ENCODE data around the gene PROX1.

PROX1 gene

DNA sequence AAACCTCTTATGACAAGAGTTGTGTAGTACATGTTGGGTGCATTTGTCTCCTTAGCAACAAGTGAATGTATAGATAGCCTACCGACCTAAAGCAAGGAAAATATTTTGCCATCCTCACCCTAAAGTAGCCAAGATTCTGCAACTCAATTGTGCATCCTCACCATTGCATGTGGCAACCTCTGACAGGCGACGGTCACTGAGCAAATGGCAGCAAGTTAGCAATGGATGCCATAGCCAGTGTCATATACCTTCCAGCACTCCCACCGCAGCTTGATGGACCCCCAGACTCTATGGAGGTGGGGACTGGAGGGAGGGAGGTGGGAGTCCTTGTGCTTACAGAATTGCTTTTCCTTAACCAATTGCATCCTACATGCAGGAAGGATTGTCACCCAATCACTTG, 17.0 kb downstream of the PROX1 start:
- no peak for DNase-seq (ENCODE audit: low read depth)
- TF ChIP-seq, protein P1, sequence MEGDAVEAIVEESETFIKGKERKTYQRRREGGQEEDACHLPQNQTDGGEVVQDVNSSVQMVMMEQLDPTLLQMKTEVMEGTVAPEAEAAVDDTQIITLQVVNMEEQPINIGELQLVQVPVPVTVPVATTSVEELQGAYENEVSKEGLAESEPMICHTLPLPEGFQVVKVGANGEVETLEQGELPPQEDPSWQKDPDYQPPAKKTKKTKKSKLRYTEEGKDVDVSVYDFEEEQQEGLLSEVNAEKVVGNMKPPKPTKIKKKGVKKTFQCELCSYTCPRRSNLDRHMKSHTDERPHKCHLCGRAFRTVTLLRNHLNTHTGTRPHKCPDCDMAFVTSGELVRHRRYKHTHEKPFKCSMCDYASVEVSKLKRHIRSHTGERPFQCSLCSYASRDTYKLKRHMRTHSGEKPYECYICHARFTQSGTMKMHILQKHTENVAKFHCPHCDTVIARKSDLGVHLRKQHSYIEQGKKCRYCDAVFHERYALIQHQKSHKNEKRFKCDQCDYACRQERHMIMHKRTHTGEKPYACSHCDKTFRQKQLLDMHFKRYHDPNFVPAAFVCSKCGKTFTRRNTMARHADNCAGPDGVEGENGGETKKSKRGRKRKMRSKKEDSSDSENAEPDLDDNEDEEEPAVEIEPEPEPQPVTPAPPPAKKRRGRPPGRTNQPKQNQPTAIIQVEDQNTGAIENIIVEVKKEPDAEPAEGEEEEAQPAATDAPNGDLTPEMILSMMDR (IDR thresholded peaks at IDR 0.05; ENCODE audit: insufficient read depth, low read depth, low read length, missing control alignments), result no peak
- H3K4me3 ChIP-seq (ENCODE audit: low read length), result no peak overlapping the region

DNA sequence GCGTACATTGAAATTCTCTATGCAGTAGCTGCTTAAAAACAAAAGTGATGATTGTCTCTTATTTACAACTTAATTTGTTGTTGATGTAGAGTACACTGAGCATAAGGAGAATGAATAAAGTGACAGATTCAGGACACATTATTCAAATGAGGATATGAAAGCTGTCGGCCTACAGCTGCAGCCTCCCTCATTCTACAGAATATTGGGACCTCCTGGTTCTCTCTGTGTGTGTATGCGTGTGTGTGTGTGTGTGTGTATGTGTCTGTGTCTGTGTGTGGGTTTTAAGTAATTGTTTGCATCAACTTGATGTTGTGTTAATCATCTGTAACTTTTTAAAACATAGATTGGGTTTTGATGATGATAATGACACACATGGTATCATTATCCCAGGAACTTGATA, 17.9 kb downstream of the PROX1 start:
- TF ChIP-seq, protein P1 (IDR thresholded peaks at IDR 0.05; ENCODE audit: insufficient read depth, low read depth, low read length, missing control alignments), result no peak
- DNase-seq (ENCODE audit: low read depth), result no peak
- H3K4me3 ChIP-seq (ENCODE audit: low read length), result no peak overlapping the region

DNA sequence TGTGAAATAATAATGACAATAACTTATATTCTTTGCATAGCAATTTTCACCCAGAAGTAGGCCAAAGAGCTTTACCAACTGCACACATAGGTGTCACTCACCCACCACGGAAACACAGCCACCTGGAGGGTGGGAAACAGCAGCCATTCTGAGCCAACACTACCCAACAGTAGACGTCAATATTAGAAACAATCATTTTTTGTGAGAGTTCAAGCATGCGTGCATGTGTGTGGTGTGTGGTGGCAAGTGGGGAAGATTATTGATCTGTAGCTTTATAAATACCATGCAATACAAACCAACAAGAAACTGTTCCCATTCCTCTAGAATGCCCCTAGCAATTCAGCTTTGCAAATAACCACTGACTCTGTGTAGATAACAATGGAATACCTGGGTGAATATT, 19.1 kb downstream of the PROX1 start:
- TF ChIP-seq, protein P1 (IDR thresholded peaks at IDR 0.05; ENCODE audit: insufficient read depth, low read depth, low read length, missing control alignments), result no peak
- no peak overlapping the region for H3K4me3 ChIP-seq (ENCODE audit: low read length)
- DNase-seq (ENCODE audit: low read depth), result no peak

DNA sequence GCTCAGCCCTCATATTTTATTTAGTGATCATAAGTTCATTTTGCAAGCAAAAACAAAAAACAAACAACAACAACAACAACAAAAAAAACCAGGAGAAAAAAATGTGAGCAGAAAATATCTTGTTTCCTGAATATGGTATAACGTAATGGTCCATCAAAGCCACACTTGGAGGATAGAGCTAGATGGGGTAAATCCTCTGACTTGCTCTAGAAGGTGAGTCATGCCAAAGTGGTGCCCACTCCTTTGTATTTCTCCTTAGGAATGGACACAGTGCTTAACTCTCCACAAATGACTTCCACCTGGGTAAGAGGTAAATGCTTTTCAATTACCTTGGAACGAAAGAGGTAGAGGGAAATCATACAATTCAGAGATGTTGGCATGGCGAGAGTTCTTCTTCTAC, 20.6 kb downstream of the PROX1 start:
- no peak overlapping the region for H3K4me3 ChIP-seq (ENCODE audit: low read length)
- TF ChIP-seq, protein P1 (IDR thresholded peaks at IDR 0.05; ENCODE audit: insufficient read depth, low read depth, low read length, missing control alignments), result no peak
- no peak for DNase-seq (ENCODE audit: low read depth)

DNA sequence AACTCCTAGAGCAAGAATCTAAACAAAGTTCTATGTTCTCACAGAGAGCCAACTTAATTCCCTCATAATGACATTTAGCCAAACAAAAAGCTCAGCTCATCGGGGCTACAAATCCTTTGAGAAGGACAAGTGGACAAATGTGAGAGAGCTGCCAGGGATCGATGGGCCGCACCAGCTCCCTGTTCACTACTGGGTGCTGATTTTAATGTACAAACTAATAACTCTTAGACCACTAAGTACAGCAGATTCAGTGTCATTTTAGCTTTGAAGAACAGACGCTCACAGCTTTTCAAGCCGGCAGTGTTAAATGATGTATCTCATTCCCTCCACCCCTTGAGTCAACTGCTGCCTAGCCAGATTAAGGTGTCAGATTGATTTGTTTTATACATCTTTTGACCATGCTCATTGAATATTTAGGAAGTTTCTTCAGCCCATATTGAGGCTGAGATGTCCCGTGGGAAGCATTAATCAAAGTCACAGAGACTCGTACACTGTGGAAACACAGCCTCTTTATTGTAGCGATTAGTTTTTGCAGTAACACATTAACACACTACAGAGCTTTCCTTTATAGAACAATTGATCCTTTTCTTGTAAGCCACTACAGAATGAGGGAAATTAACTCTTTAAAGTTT, 21.1 kb downstream of the PROX1 start:
- TF ChIP-seq, protein P1 (IDR thresholded peaks at IDR 0.05; ENCODE audit: insufficient read depth, low read depth, low read length, missing control alignments), result no peak
- DNase-seq (ENCODE audit: low read depth), result no peak
- no peak overlapping the region for H3K4me3 ChIP-seq (ENCODE audit: low read length)

DNA sequence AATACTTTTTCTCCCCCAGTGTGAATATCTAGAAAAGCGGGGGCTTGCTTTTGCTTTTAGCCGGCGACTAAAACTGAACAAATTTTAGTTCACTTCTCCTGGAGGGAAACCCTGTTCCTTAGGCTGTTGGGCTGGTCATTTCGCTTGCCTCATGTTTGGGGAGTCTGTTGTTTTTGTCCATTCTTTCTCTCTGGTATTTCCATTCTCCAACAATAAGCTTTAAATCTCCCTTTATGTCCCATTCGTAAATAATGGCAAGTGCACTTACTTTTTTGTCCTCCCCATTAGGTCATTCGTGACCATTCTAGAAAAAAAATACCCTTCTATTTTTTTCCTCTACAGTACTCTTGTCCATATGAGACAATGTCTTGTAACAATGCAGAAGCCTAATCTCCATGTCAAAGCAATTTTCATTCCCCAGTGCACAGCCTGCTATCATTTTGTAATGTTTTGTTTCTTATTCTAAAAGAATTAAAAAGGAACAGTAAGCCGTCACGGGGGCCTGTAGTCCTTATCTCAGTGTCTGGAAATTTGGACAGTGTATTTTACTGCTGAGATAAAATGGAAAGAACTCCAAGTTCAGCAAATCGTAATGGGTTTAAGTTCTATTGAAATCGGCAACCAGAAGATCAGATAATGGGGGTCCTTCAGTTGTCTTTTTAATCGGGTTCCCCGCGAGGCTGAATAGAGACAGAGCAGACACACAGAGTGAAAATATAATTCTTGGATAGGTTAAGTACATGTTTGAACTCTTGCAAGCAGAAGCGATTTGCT, 21.8 kb downstream of the PROX1 start:
- TF ChIP-seq, protein P1 (IDR thresholded peaks at IDR 0.05; ENCODE audit: insufficient read depth, low read depth, low read length, missing control alignments), result no peak
- H3K4me3 ChIP-seq (ENCODE audit: low read length), result no peak overlapping the region
- no peak for DNase-seq (ENCODE audit: low read depth)
